Tibial nerve (tissue), 3 donors: ENCODE results near the gene AHCYL2.

Experiments
- CTCF ChIP-seq, 5 experiments: fragments of 200-600 bp in 3 of 5; fragments of 450-650 bp in 2 of 5; sonication (generic) in 3 of 5; IDR thresholded peaks; one replicate each; pipeline ENCODE4 v1.5.1; 2016 to 2019; ENCODE audit warnings: antibody characterized with exemption in 5 of 5, mild to moderate bottlenecking in 3 of 5, moderate library complexity in 2 of 5
- POLR2A ChIP-seq, 2 donors: fragments of 450-650 bp; IDR thresholded peaks; one replicate each; pipeline ENCODE4 v1.6.1; 2017; ENCODE audit warnings: antibody characterized with exemption in 2 of 2, mild to moderate bottlenecking in 2 of 2, moderate library complexity in 2 of 2

GRCh38 chr7:129213828-129214227 lies 11.0 kb upstream of the AHCYL2 start:
- TF ChIP-seq CTCF (IDR thresholded peaks at IDR 0.05) (no peak), POLR2A (IDR thresholded peaks at IDR 0.05) (no peak)
